NCI-H524 treated with DMSO at 0.1 percent for 48 hours (cell line): ENCODE measurements around the gene CNTNAP2.
"Not testable (repeated sequence)": the region's sequence is repeated elsewhere in the genome, so short reads cannot be mapped to it uniquely, and the experiment has no call there.

Experiments
- DNase-seq: peaks from one replicate; lab custom pipeline; 2025; lab: John Stamatoyannopoulos, UW

The CNTNAP2 gene

GRCh38 chr7:148445260-148446044 is 2328.9 kb downstream of the CNTNAP2 start:
- DNase-seq, result no peak

- no peak for DNase-seq
These were observed 2330.7 kb downstream of the CNTNAP2 start for GRCh38 chr7:148447221-148447849.

- DNase-seq, result not testable (repeated sequence)
These were observed 2334.9 kb downstream of the CNTNAP2 start for GRCh38 chr7:148451526-148451925.

GRCh38 chr7:148456351-148456750 is 2339.8 kb downstream of the CNTNAP2 start:
- no peak for DNase-seq

GRCh38 chr7:148457310-148457921 is 2340.8 kb downstream of the CNTNAP2 start:
- DNase-seq, result no peak

GRCh38 chr7:148458263-148458662 is 2341.7 kb downstream of the CNTNAP2 start:
- DNase-seq, result no peak

- no peak for DNase-seq
These were observed 2345.0 kb downstream of the CNTNAP2 start for GRCh38 chr7:148461392-148462179.

- DNase-seq, result not testable (repeated sequence)
These were observed 2346.2 kb downstream of the CNTNAP2 start for GRCh38 chr7:148462774-148463173.

GRCh38 chr7:148463210-148463609 is 2346.6 kb downstream of the CNTNAP2 start:
- DNase-seq, result no peak

GRCh38 chr7:148464947-148465346 is 2348.3 kb downstream of the CNTNAP2 start:
- DNase-seq, result no peak

- DNase-seq, result not testable (repeated sequence)
These were observed 2348.8 kb downstream of the CNTNAP2 start for GRCh38 chr7:148465441-148465840.

- no peak for DNase-seq
These were observed 2349.5 kb downstream of the CNTNAP2 start for GRCh38 chr7:148466120-148466519.

- DNase-seq, result no peak
These were observed 2352.1 kb downstream of the CNTNAP2 start for GRCh38 chr7:148468700-148469098.
